T-helper 1 cell (primary cell): ENCODE measurements around the gene PLEKHA6.

Experiments used
- DNase-seq, 5 donors: peaks; one replicate each; pipeline ENCODE4 v3.0.0-alpha.2; 2012 to 2020

PLEKHA6 gene

GRCh38 chr1:204203206-204203767 is 156.4 kb downstream of the PLEKHA6 start:
- DNase-seq: no peak

- DNase-seq: no peak
These were observed 157.2 kb downstream of the PLEKHA6 start for GRCh38 chr1:204202481-204202880.

- no peak for DNase-seq
These were observed 158.2 kb downstream of the PLEKHA6 start for GRCh38 chr1:204201348-204202040.

- DNase-seq: no peak
These were observed 160.2 kb downstream of the PLEKHA6 start for GRCh38 chr1:204199579-204199978.

- no peak for DNase-seq
These were observed 161.1 kb downstream of the PLEKHA6 start for GRCh38 chr1:204198348-204199340.

- DNase-seq: no peak
These were observed 162.7 kb downstream of the PLEKHA6 start for GRCh38 chr1:204197068-204197467.

GRCh38 chr1:204196068-204196795 is 163.5 kb downstream of the PLEKHA6 start, which contains the start of gene KISS1:
Gene KISS1, minus strand, starts transcription at chr1:204196491. Its CDS starts 3,615 bp downstream, at chr1:204192876.
- DNase-seq: no peak

GRCh38 chr1:204194771-204195170 is 165.0 kb downstream of the PLEKHA6 start:
- DNase-seq: no peak

- no peak for DNase-seq
These were observed 165.6 kb downstream of the PLEKHA6 start for GRCh38 chr1:204194080-204194479.

GRCh38 chr1:204192589-204193352 is 167.0 kb downstream of the PLEKHA6 start:
- DNase-seq: no peak

- no peak for DNase-seq
These were observed 167.7 kb downstream of the PLEKHA6 start for GRCh38 chr1:204192046-204192445.

GRCh38 chr1:204191456-204191855 is 168.3 kb downstream of the PLEKHA6 start:
- DNase-seq: no peak

GRCh38 chr1:204190212-204191211 is 169.2 kb downstream of the PLEKHA6 start:
- peak in 1 of 5 donors; percentile 4 for DNase-seq

GRCh38 chr1:204188959-204189639 is 170.6 kb downstream of the PLEKHA6 start:
- DNase-seq: no peak

GRCh38 chr1:204186597-204186996 is 173.1 kb downstream of the PLEKHA6 start:
- no peak for DNase-seq

GRCh38 chr1:204181116-204181515 is 178.6 kb downstream of the PLEKHA6 start:
- DNase-seq: no peak

- no peak for DNase-seq
These were observed 179.6 kb downstream of the PLEKHA6 start for GRCh38 chr1:204180133-204180532.

- DNase-seq: no peak
These were observed 181.0 kb downstream of the PLEKHA6 start for GRCh38 chr1:204178487-204179281.

- DNase-seq: no peak
These were observed 182.6 kb downstream of the PLEKHA6 start for GRCh38 chr1:204177133-204177532.
